Ishikawa (cell line): ENCODE data around the gene UGT2B28.
"Not testable (repeated sequence)": the region's sequence is repeated elsewhere in the genome, so short reads cannot be mapped to it uniquely, and the experiment has no call there.

ENCODE experiments used
- EP300 ChIP-seq: IDR thresholded peaks from 2 replicates; pipeline ENCODE4 v1.6.1; 2012; ENCODE audit warnings: borderline replicate concordance
- MAX ChIP-seq: IDR thresholded peaks from 2 replicates; pipeline ENCODE4 v1.6.1; 2012
- RAD21 ChIP-seq: IDR thresholded peaks from 2 replicates; pipeline ENCODE4 v1.6.1; 2012; ENCODE audit warnings: low read depth
- TAF1 ChIP-seq: IDR thresholded peaks from 2 replicates; pipeline ENCODE4 v1.6.1; 2012; ENCODE audit warnings: low read depth, mild to moderate bottlenecking
- TCF12 ChIP-seq: IDR thresholded peaks from 2 replicates; pipeline ENCODE4 v1.6.1; 2012; ENCODE audit warnings: low read depth
- TEAD4 ChIP-seq: IDR thresholded peaks from 2 replicates; pipeline ENCODE4 v1.6.1; 2012
- YY1 ChIP-seq: IDR thresholded peaks from 2 replicates; pipeline ENCODE4 v1.6.1; 2012; ENCODE audit warnings: low read depth

- not testable (repeated sequence) for TF ChIP-seq TCF12, YY1, TEAD4, TAF1, EP300, MAX
- TF ChIP-seq RAD21: peak; percentile 43
Measured at GRCh38 chr4:69317669-69318298, 37.5 kb downstream of the UGT2B28 start.
